ENCODE measurements around the gene PACC1. TPM values are rescaled to one million over a fixed set of nuclear protein-coding genes. Genes with fewer than 3 reads are reported as not detected.

PACC1 gene
- total RNA-seq, 4 donors from 2014 or later: 2.2 to 5.0 (median 3.7) TPM

GRCh38 chr1:212381397-212382035, 33.2 kb downstream of the PACC1 start:
- TF ChIP-seq POLR2AphosphoS5 (IDR thresholded peaks at IDR 0.05) (no peak), EP300 (IDR thresholded peaks at IDR 0.05) (no peak), POLR2A (IDR thresholded peaks at IDR 0.05; ENCODE audit: low read depth) (no peak), CTCF (IDR thresholded peaks at IDR 0.05) (no peak)
- Histone ChIP-seq H3K4me3 (no peak overlapping the region), H3K9me3 (no peaks in the 10 kb centered on the region), H3K4me1 (no peaks in the 10 kb centered on the region), H3K27ac (replicated peaks in 1 of 4) (no peak overlapping the region), H3K36me3 (peaks cover 6 to 68% (median 52%) of the 10 kb centered on the region in 4 donors), H3K27me3 (no peaks in the 10 kb centered on the region)
- intact Hi-C loops (cut with DNase I): no loop called here
- 83% methylated on average over 4 of the region's 4 CpGs for WGBS
- no peak for DNase-seq (ENCODE audit: extremely low spot score)

GRCh38 chr1:212379366-212379765, 35.3 kb downstream of the PACC1 start:
- Histone ChIP-seq H3K27ac (replicated peaks in 1 of 4) (no peak overlapping the region), H3K4me3 (no peak overlapping the region), H3K9me3 (no peaks in the 10 kb centered on the region), H3K36me3 (peaks cover 0 to 56% (median 37%) of the 10 kb centered on the region in 4 donors), H3K27me3 (no peaks in the 10 kb centered on the region), H3K4me1 (no peaks in the 10 kb centered on the region)
- no peak for DNase-seq (ENCODE audit: extremely low spot score)
- 100% methylated on average over 2 of the region's 2 CpGs for WGBS
- intact Hi-C loops (cut with DNase I): no loop called here
- no peak for TF ChIP-seq CTCF (IDR thresholded peaks at IDR 0.05)
- TF ChIP-seq POLR2A (IDR thresholded peaks at IDR 0.05; ENCODE audit: low read depth): no peak
- TF ChIP-seq EP300 (IDR thresholded peaks at IDR 0.05): no peak
- TF ChIP-seq POLR2AphosphoS5 (IDR thresholded peaks at IDR 0.05): no peak

GRCh38 chr1:212377644-212378043, 37.0 kb downstream of the PACC1 start:
- H3K36me3 ChIP-seq: peaks cover 0 to 44% (median 36%) of the 10 kb centered on the region in 4 donors
- intact Hi-C loops (cut with DNase I): no loop called here

GRCh38 chr1:212375986-212376385, 38.7 kb downstream of the PACC1 start:
- peaks cover 0 to 44% (median 35%) of the 10 kb centered on the region in 4 donors for H3K36me3 ChIP-seq
- WGBS: 87% methylated on average over 5 of the region's 5 CpGs
- intact Hi-C loops (cut with DNase I): no loop called here
- H3K27me3 ChIP-seq: no peaks in the 10 kb centered on the region
- H3K9me3 ChIP-seq: no peaks in the 10 kb centered on the region
- H3K4me3 ChIP-seq: no peak overlapping the region
- no peak for DNase-seq (ENCODE audit: extremely low spot score)
- H3K4me1 ChIP-seq: no peaks in the 10 kb centered on the region
- no peak for TF ChIP-seq EP300 (IDR thresholded peaks at IDR 0.05)
- no peak for TF ChIP-seq POLR2AphosphoS5 (IDR thresholded peaks at IDR 0.05)
- TF ChIP-seq CTCF (IDR thresholded peaks at IDR 0.05): no peak
- no peak for TF ChIP-seq POLR2A (IDR thresholded peaks at IDR 0.05; ENCODE audit: low read depth)
- no peak overlapping the region for H3K27ac ChIP-seq (replicated peaks in 1 of 4)

More at GRCh38 chr1:212377644-212378043, 37.0 kb downstream of the PACC1 start:
- H3K4me3 ChIP-seq: no peak overlapping the region
- TF ChIP-seq POLR2A (IDR thresholded peaks at IDR 0.05; ENCODE audit: low read depth): no peak
- no peak for TF ChIP-seq POLR2AphosphoS5 (IDR thresholded peaks at IDR 0.05)
- no peak for TF ChIP-seq CTCF (IDR thresholded peaks at IDR 0.05)
- no peaks in the 10 kb centered on the region for H3K9me3 ChIP-seq
- H3K4me1 ChIP-seq: no peaks in the 10 kb centered on the region
- DNase-seq (ENCODE audit: extremely low spot score): no peak
- no peaks in the 10 kb centered on the region for H3K27me3 ChIP-seq
- no peak overlapping the region for H3K27ac ChIP-seq (replicated peaks in 1 of 4)
- 95% methylated on average over 3 of the region's 3 CpGs for WGBS
